H1 (cell line): Measurements from ENCODE around the gene KTN1. TPM values are rescaled to one million over a fixed set of nuclear protein-coding genes. Genes with fewer than 3 reads are reported as not detected.

ENCODE experiments used
- CTCF ChIA-PET: fragments of 300-600 bp; sonication (Branson Sonifier 250); formaldehyde crosslinking; loops from one replicate; lab custom pipeline; 2021; ENCODE audit not compliant: partially characterized antibody; lab: Charles Lee
- POLR2A ChIA-PET: fragments of 300-600 bp; sonication (Branson Sonifier 250); formaldehyde crosslinking; loops from one replicate; lab custom pipeline; 2021; ENCODE audit warnings: inconsistent platforms; ENCODE audit not compliant: partially characterized antibody; lab: Charles Lee
- DNase-seq, 2 experiments: peaks; one replicate each; pipeline versions ENCODE4 v3.0.0 to v3.0.0-alpha.2; 2010 to 2022; ENCODE audit warnings: low spot score in 2 of 2, low read depth in 1 of 2, mixed read lengths in 1 of 2
- FAIRE-seq: peaks from 2 replicates; lab custom pipeline; 2011; peaks lifted over from hg19 to GRCh38; lab: Jason Lieb, UNC
- H2AFZ ChIP-seq: 2 replicates; pipeline ENCODE4 v1.8.1; 2012; ENCODE audit warnings: low read length, inconsistent platforms
- H2AK5ac ChIP-seq: 2 replicates; pipeline ENCODE4 v1.6.1; 2013; ENCODE audit warnings: low read depth, low read length
- H2BK120ac ChIP-seq: replicated peaks from 2 replicates; pipeline ENCODE3; 2013; ENCODE audit warnings: low read depth, low read length, inconsistent platforms
- H2BK12ac ChIP-seq: 2 replicates; pipeline ENCODE4 v1.6.1; 2013; ENCODE audit warnings: low read depth, low read length
- H2BK15ac ChIP-seq: 2 replicates; pipeline ENCODE4 v1.6.1; 2013; ENCODE audit warnings: low read length
- H2BK20ac ChIP-seq: 2 replicates; pipeline ENCODE4 v1.6.1; 2013; ENCODE audit warnings: low read length
- H2BK5ac ChIP-seq: 2 replicates; pipeline ENCODE4 v1.6.1; 2013; ENCODE audit warnings: low read depth, low read length
- H3K14ac ChIP-seq: 2 replicates; pipeline ENCODE4 v1.6.1; 2013; ENCODE audit warnings: inconsistent platforms; ENCODE audit not compliant: insufficient read length
- H3K18ac ChIP-seq: 2 replicates; pipeline ENCODE4 v1.6.1; 2013; ENCODE audit warnings: low read length; ENCODE audit errors: extremely low read depth
- H3K23ac ChIP-seq: 2 replicates; pipeline ENCODE4 v1.6.1; 2013; ENCODE audit warnings: inconsistent platforms; ENCODE audit not compliant: insufficient read length
- H3K23me2 ChIP-seq: 2 replicates; pipeline ENCODE4 v1.6.1; 2013; ENCODE audit warnings: low read depth, low read length
- H3K27ac ChIP-seq: 2 replicates; pipeline ENCODE4 v1.6.1; 2011; ENCODE audit warnings: low read depth, low read length, inconsistent platforms
- H3K27me3 ChIP-seq, 4 experiments: replicated peaks in 1 of 4; 1 replicate in 1 of 4; 2 replicates in 3 of 4; pipeline versions ENCODE4 v1.6.1 to v1.8.1; 2011 to 2013; ENCODE audit warnings: low read length in 3 of 4, mild to moderate bottlenecking in 3 of 4, inconsistent platforms in 2 of 4, mixed read lengths in 2 of 4, moderate library complexity in 1 of 4; ENCODE audit not compliant: control insufficient read depth in 3 of 4, insufficient read depth in 3 of 4; ENCODE audit errors: extremely low read depth in 1 of 4
- H3K36me3 ChIP-seq, 4 experiments: 2 replicates each; pipeline versions ENCODE4 v1.6.1 to v1.8.1; 2011 to 2013; ENCODE audit warnings: mild to moderate bottlenecking in 4 of 4, low read length in 3 of 4, moderate library complexity in 2 of 4, control low read depth in 1 of 4, inconsistent platforms in 1 of 4; ENCODE audit not compliant: insufficient read depth in 4 of 4, control insufficient read depth in 2 of 4
- H3K4ac ChIP-seq: replicated peaks from 2 replicates; pipeline ENCODE3; 2013; ENCODE audit warnings: low read length, low read depth, mixed read lengths, inconsistent platforms; ENCODE audit not compliant: insufficient read length
- H3K4me1 ChIP-seq, 4 experiments: replicated peaks in 1 of 4; 1 replicate in 1 of 4; 2 replicates in 3 of 4; pipeline versions ENCODE4 v1.6.1 to v1.8.1; 2011 to 2013; ENCODE audit warnings: low read length in 3 of 4, inconsistent platforms in 2 of 4, mixed read lengths in 1 of 4; ENCODE audit not compliant: insufficient read depth in 4 of 4, control insufficient read depth in 3 of 4
- H3K4me2 ChIP-seq, 2 experiments: 2 replicates each; pipeline versions ENCODE4 v1.6.1 to v1.8.1; 2011 to 2013; ENCODE audit warnings: low read depth in 2 of 2, low read length in 2 of 2, control low read depth in 1 of 2, inconsistent platforms in 1 of 2, mild to moderate bottlenecking in 1 of 2; ENCODE audit not compliant: insufficient read depth in 1 of 2
- H3K4me3 ChIP-seq, 4 experiments: fragments of 200-600, 300-600 bp in 1 of 4; sonication (generic), shearing (Covaris generic), sonication (Bioruptor Twin) in 1 of 4; 2 replicates each; pipeline versions ENCODE4 v1.5.1 to v1.8.1; 2011 to 2016; ENCODE audit warnings: low read length in 4 of 4, low read depth in 3 of 4, control low read depth in 2 of 4, inconsistent platforms in 2 of 4, mild to moderate bottlenecking in 2 of 4, mixed read lengths in 1 of 4, moderate library complexity in 1 of 4; ENCODE audit not compliant: insufficient read depth in 2 of 4; ENCODE audit errors: extremely low read depth in 1 of 4
- H3K56ac ChIP-seq: replicated peaks from 2 replicates; pipeline ENCODE3; 2013; ENCODE audit warnings: low read depth, mild to moderate bottlenecking, mixed read lengths, low read length, inconsistent platforms; ENCODE audit not compliant: insufficient read length
- H3K79me1 ChIP-seq: 2 replicates; pipeline ENCODE4 v1.6.1; 2013; ENCODE audit warnings: low read depth, low read length, control low read depth
- H3K79me2 ChIP-seq, 2 experiments: 2 replicates each; pipeline versions ENCODE4 v1.6.1 to v1.8.1; 2012 to 2013; ENCODE audit warnings: low read length in 2 of 2, mild to moderate bottlenecking in 2 of 2, inconsistent platforms in 1 of 2; ENCODE audit not compliant: insufficient read depth in 2 of 2, control insufficient read depth in 1 of 2
- H3K9ac ChIP-seq, 4 experiments: replicated peaks in 1 of 4; 1 replicate in 1 of 4; 2 replicates in 3 of 4; pipeline versions ENCODE4 v1.6.1 to v1.8.1; 2011 to 2013; ENCODE audit warnings: low read depth in 3 of 4, low read length in 3 of 4, control low read depth in 2 of 4, mild to moderate bottlenecking in 2 of 4, moderate library complexity in 2 of 4, inconsistent platforms in 1 of 4; ENCODE audit errors: extremely low read depth in 1 of 4
- H3K9me3 ChIP-seq, 2 experiments: 2 replicates each; pipeline versions ENCODE4 v1.6.1 to v1.8.1; 2012 to 2013; ENCODE audit warnings: mild to moderate bottlenecking in 2 of 2, moderate library complexity in 2 of 2, control low read depth in 1 of 2, inconsistent platforms in 1 of 2, low read depth in 1 of 2, low read length in 1 of 2, mixed read lengths in 1 of 2; ENCODE audit not compliant: insufficient read depth in 2 of 2
- H4K20me1 ChIP-seq, 2 experiments: replicated peaks in 1 of 2; 2 replicates each; pipeline versions ENCODE3 to v1.8.1; 2011 to 2013; ENCODE audit warnings: inconsistent platforms in 2 of 2, low read length in 2 of 2, mild to moderate bottlenecking in 1 of 2; ENCODE audit not compliant: insufficient read depth in 2 of 2, control insufficient read depth in 1 of 2
- H4K5ac ChIP-seq: 2 replicates; pipeline ENCODE4 v1.6.1; 2013; ENCODE audit warnings: low read length, low read depth, mixed read lengths, inconsistent platforms; ENCODE audit not compliant: insufficient read length
- H4K8ac ChIP-seq: 2 replicates; pipeline ENCODE4 v1.8.0; 2013; ENCODE audit warnings: mild to moderate bottlenecking, moderate library complexity, low read length, inconsistent platforms; ENCODE audit not compliant: insufficient read depth; ENCODE audit errors: extremely low read depth
- H4K91ac ChIP-seq: replicated peaks from 2 replicates; pipeline ENCODE3; 2013; ENCODE audit warnings: low read length, mixed read lengths, inconsistent platforms; ENCODE audit not compliant: insufficient read length
- CEBPB ChIP-seq: IDR thresholded peaks from 2 replicates; pipeline ENCODE4 v1.6.1; 2012; ENCODE audit warnings: low read depth, low read length
- POU5F1 ChIP-seq: IDR thresholded peaks from 2 replicates; pipeline ENCODE4 v1.6.1; 2011; ENCODE audit warnings: low read depth, mild to moderate bottlenecking, low read length, moderate library complexity
- RNF2 ChIP-seq: fragments of 200-900, 300-1000 bp; sonication (generic); IDR thresholded peaks from 2 replicates; pipeline ENCODE4 v1.7.1; 2016; ENCODE audit warnings: borderline replicate concordance, low read depth, mild to moderate bottlenecking, antibody characterized with exemption, low read length; ENCODE audit not compliant: poor library complexity, severe bottlenecking; ENCODE audit errors: missing control alignments
- SP1 ChIP-seq: IDR thresholded peaks from 2 replicates; pipeline ENCODE4 v1.6.1; 2011; ENCODE audit warnings: low read depth, low read length
- SRF ChIP-seq: IDR thresholded peaks from 2 replicates; pipeline ENCODE4 v1.6.1; 2011; ENCODE audit warnings: mild to moderate bottlenecking, low read depth, low read length, moderate library complexity
- TAF7 ChIP-seq: optimal IDR thresholded peaks from 2 replicates; pipeline ENCODE3; 2011; ENCODE audit warnings: low read depth, mild to moderate bottlenecking, inconsistent platforms, low read length, moderate library complexity, borderline replicate concordance
- USF2 ChIP-seq: IDR thresholded peaks from 2 replicates; pipeline ENCODE4 v1.6.1; 2011; ENCODE audit warnings: low read length, improper control_type of control experiment
- ZNF274 ChIP-seq: IDR thresholded peaks from 2 replicates; pipeline ENCODE4 v1.7.0; 2012; ENCODE audit warnings: low read length, borderline replicate concordance; ENCODE audit errors: extremely low read depth
- WGBS, 2 experiments: shearing (Covaris generic) in 1 of 2; methylation state at CpG; one replicate each; pipeline versions ENCODE4 v1.1.6 to v1.1.7; 2013 to 2015; ENCODE audit warnings: low lambda C conversion rate in 2 of 2, mixed read lengths in 2 of 2, inconsistent platforms in 1 of 2, low coverage in 1 of 2, missing lambda C conversion rate in 1 of 2; ENCODE audit not compliant: insufficient replicate concordance in 2 of 2, insufficient coverage in 1 of 2, insufficient read length in 1 of 2; ENCODE audit errors: extremely low coverage in 1 of 2, missing lambda C conversion rate in 1 of 2; 5-methylcytosine and 5-hydroxymethylcytosine counted together
- polyA plus RNA-seq, 7 experiments: library from polyadenylated mRNA; depleted of rRNA in 3 of 7; stranded (reverse) in 5 of 7; unstranded in 2 of 7; fragments of >200 nt in 5 of 7; fragments of 200-250 nt in 2 of 7; gene quantifications; 1 replicate in 5 of 7; 2 replicates in 1 of 7; 4 replicates in 1 of 7; pipeline versions ENCODE4 v1.2.1 to v1.2.3, GENCODE V29; 2011 to 2013; ENCODE audit warnings: missing spikeins in 2 of 7, mixed read lengths in 2 of 7
- total RNA-seq: library from RNA; stranded (reverse); fragmentation: NEBNext Ultra II Directional; extraction: Animal tissue kit (Norgen Biotek cat#: 25700); gene quantifications from 2 replicates; pipeline ENCODE4 v1.2.1, GENCODE V29; 2021
- TF ChIP-seq, protein P1 (sequence below): IDR thresholded peaks from 2 replicates; pipeline ENCODE4 v1.6.1; 2012; ENCODE audit warnings: low read length, inconsistent platforms

Gene KTN1
- total and polyA plus RNA-seq, 2 of the 8 experiments (the other 6 are each of a cell fraction or from before 2014, with no cell fraction given): 15.4 to 151 TPM

GRCh38 chr14:55578511-55578910, 1.5 kb upstream of the KTN1 start:
- DNase-seq (no peak), FAIRE-seq (no peak)
- no peak overlapping the region for H3K56ac ChIP-seq
- H4K20me1 ChIP-seq: peaks cover 4 to 7% of the 10 kb centered on the region in 2 experiments
- peaks cover 6% of the 10 kb centered on the region for H3K23me2 ChIP-seq
- H3K79me1 ChIP-seq: no peaks in the 10 kb centered on the region
- H2BK20ac ChIP-seq: no peak overlapping the region
- no peak overlapping the region for H3K4ac ChIP-seq
- peaks cover 11 to 32% of the 10 kb centered on the region in 2 experiments for H3K79me2 ChIP-seq
- no peak overlapping the region for H4K8ac ChIP-seq
- H2AFZ ChIP-seq: no peak overlapping the region
- no peak overlapping the region for H2AK5ac ChIP-seq
- 0 out of 2 replicates have a peak overlapping the region, but pooled peaks have one; percentile 64 for H2BK12ac ChIP-seq
- H3K4me1 ChIP-seq: peaks cover 0 to 7% (median 2%) of the 10 kb centered on the region in 4 experiments; a peak in 4 of 7 replicates
- H3K4me3 ChIP-seq: peak overlapping the region in 2 of 4 experiments; percentile 74 to 93; a peak in 2 of 8 replicates
- H3K27ac ChIP-seq: no peak overlapping the region
- ChIA-PET POLR2A (interaction anchor here (1.1 kb wide), 1 partner anchor 1690 kb away, joined by 4 read pairs; the partner anchor contains the start of genes AP5M1 and EXOC5), CTCF (interaction anchor here (0.6 to 2.3 kb wide), 6 partner anchors 46 to 658 kb away, joined by 3 to 6 read pairs (median 4); no protein-coding TSS in a partner anchor)
- 90% methylated on average over 8 of the region's 8 CpGs; no CpG with 5 or more reads in 1 of the 2 experiments for WGBS, 2 experiments
- TF ChIP-seq SP1: no peak
- TF ChIP-seq, protein P1, sequence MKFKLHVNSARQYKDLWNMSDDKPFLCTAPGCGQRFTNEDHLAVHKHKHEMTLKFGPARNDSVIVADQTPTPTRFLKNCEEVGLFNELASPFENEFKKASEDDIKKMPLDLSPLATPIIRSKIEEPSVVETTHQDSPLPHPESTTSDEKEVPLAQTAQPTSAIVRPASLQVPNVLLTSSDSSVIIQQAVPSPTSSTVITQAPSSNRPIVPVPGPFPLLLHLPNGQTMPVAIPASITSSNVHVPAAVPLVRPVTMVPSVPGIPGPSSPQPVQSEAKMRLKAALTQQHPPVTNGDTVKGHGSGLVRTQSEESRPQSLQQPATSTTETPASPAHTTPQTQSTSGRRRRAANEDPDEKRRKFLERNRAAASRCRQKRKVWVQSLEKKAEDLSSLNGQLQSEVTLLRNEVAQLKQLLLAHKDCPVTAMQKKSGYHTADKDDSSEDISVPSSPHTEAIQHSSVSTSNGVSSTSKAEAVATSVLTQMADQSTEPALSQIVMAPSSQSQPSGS: no peak
- no peak for TF ChIP-seq POU5F1
- no peak for TF ChIP-seq TAF7
- no peak for TF ChIP-seq SRF
- TF ChIP-seq CEBPB: no peak
- TF ChIP-seq ZNF274: no peak
- no peak for TF ChIP-seq RNF2
- no peak for TF ChIP-seq USF2
- no peak overlapping the region for H4K5ac ChIP-seq
- peak overlapping the region in 1 of 2 experiments; percentile 91; a peak in 1 of 4 replicates for H3K4me2 ChIP-seq
- H3K23ac ChIP-seq: no peak overlapping the region
- H3K36me3 ChIP-seq: peaks cover 0 to 3% (median 0%) of the 10 kb centered on the region in 4 experiments; a peak in 2 of 8 replicates
- no peak overlapping the region for H4K91ac ChIP-seq
- no peak overlapping the region for H3K9ac ChIP-seq
- no peak overlapping the region for H3K14ac ChIP-seq
- no peaks in the 10 kb centered on the region for H3K27me3 ChIP-seq
- H3K18ac ChIP-seq: no peak overlapping the region
- no peaks in the 10 kb centered on the region for H3K9me3 ChIP-seq
- no peak overlapping the region for H2BK15ac ChIP-seq
- H2BK5ac ChIP-seq: no peak overlapping the region
- H2BK120ac ChIP-seq: no peak overlapping the region
